Measurements from ENCODE around the gene CRACR2B.

GRCh38 chr11:825366-826226, 2.1 kb upstream of the CRACR2B start:
- TF ChIP-seq CTCF (IDR thresholded peaks at IDR 0.05; ENCODE audit: insufficient read depth, low read depth, low read length) (no peak), EZH2 (IDR thresholded peaks at IDR 0.05; ENCODE audit: insufficient read depth, low read length) (no peak)
